SU-DHL-6 (cell line): ENCODE results near the gene ERBB2.

Experiments
- H2AFZ ChIP-seq: fragments of 200-600 bp; sonication (generic); 2 replicates; pipeline ENCODE4 v1.6.1; 2014; ENCODE audit warnings: low read depth, mild to moderate bottlenecking, moderate library complexity, mixed read lengths, antibody characterized with exemption, low read length; ENCODE audit not compliant: severe bottlenecking
- H3F3A ChIP-seq: fragments of 200-600 bp; shearing (Covaris generic); 2 replicates; pipeline ENCODE4 v1.6.0; 2016; ENCODE audit warnings: antibody characterized with exemption, mild to moderate bottlenecking; ENCODE audit not compliant: insufficient read depth
- H3K27ac ChIP-seq: fragments of 200-600 bp; sonication (generic); 2 replicates; pipeline ENCODE4 v1.5.1; 2016; ENCODE audit warnings: low read depth, mild to moderate bottlenecking, low read length, moderate library complexity, mixed read lengths
- H3K27me3 ChIP-seq: fragments of 200-600 bp; sonication (generic), shearing (Covaris generic); 2 replicates; pipeline ENCODE4 v1.6.0; 2014; ENCODE audit warnings: mild to moderate bottlenecking, low read length
- H3K36me3 ChIP-seq: fragments of 200-600 bp; sonication (generic); 2 replicates; pipeline ENCODE4 v1.6.1; 2014; ENCODE audit warnings: mild to moderate bottlenecking, low read length, mixed read lengths
- H3K4me2 ChIP-seq: fragments of 300-600, 200-600 bp; shearing (Covaris generic), sonication (generic); 2 replicates; pipeline ENCODE4 v1.6.0; 2014; ENCODE audit warnings: low read length, low read depth, mild to moderate bottlenecking; ENCODE audit not compliant: poor library complexity, severe bottlenecking
- H3K4me3 ChIP-seq: fragments of 200-600 bp; sonication (generic); 2 replicates; pipeline ENCODE4 v1.5.1; 2014; ENCODE audit warnings: antibody characterized with exemption, low read length, mild to moderate bottlenecking, mixed read lengths; ENCODE audit not compliant: insufficient read depth, poor library complexity, severe bottlenecking
- H3K79me2 ChIP-seq: fragments of 200-600 bp; sonication (generic); 2 replicates; pipeline ENCODE4 v1.6.1; 2014; ENCODE audit warnings: mild to moderate bottlenecking, low read length, moderate library complexity; ENCODE audit not compliant: insufficient read depth
- H3K9ac ChIP-seq: fragments of 200-600 bp; sonication (generic); 2 replicates; pipeline ENCODE4 v1.7.0; 2014; ENCODE audit warnings: mild to moderate bottlenecking, low read length
- H3K9me2 ChIP-seq: fragments of 200-600 bp; sonication (generic); replicated peaks from 2 replicates; pipeline ENCODE4 v1.6.1; 2014; ENCODE audit warnings: low read length; ENCODE audit not compliant: insufficient read depth
- H3K9me3 ChIP-seq: fragments of 200-600 bp; sonication (generic); 2 replicates; pipeline ENCODE4 v1.6.1; 2014; ENCODE audit warnings: low read length, mixed read lengths; ENCODE audit not compliant: insufficient read depth
- H4K20me1 ChIP-seq: fragments of 200-600 bp; sonication (generic); 2 replicates; pipeline ENCODE4 v1.6.1; 2014; ENCODE audit warnings: low read depth, mild to moderate bottlenecking, antibody characterized with exemption, low read length, moderate library complexity, mixed read lengths
- EZH2phosphoT487 ChIP-seq: fragments of 200-600 bp; sonication (generic), shearing (Covaris generic); conservative IDR thresholded peaks from 2 replicates; pipeline ENCODE4 v1.6.1; 2018; ENCODE audit warnings: mild to moderate bottlenecking, antibody characterized with exemption, low read length, moderate library complexity, mixed read lengths
- TF ChIP-seq, protein P1 (sequence below): fragments of 200-600 bp; sonication (generic); IDR thresholded peaks from one replicate; pipeline ENCODE4 v1.5.1; 2017; ENCODE audit warnings: antibody characterized with exemption, mild to moderate bottlenecking, low read length, moderate library complexity; ENCODE audit not compliant: insufficient read depth, poor library complexity, severe bottlenecking

ERBB2 gene

GRCh38 chr17:39669897-39670735 lies 29.7 kb upstream of the ERBB2 start:
- Histone ChIP-seq H3K4me2 (no peak overlapping the region), H2AFZ (no peak overlapping the region), H3K27me3 (no peaks in the 10 kb centered on the region), H3K9me3 (no peaks in the 10 kb centered on the region), H3K79me2 (no peaks in the 10 kb centered on the region), H3K27ac (no peak overlapping the region), H3K36me3 (no peaks in the 10 kb centered on the region), H3F3A (no peaks in the 10 kb centered on the region), H3K9ac (no peak overlapping the region), H3K9me2 (no peaks in the 10 kb centered on the region), H4K20me1 (no peaks in the 10 kb centered on the region), H3K4me3 (no peak overlapping the region)
- TF ChIP-seq, protein P1, sequence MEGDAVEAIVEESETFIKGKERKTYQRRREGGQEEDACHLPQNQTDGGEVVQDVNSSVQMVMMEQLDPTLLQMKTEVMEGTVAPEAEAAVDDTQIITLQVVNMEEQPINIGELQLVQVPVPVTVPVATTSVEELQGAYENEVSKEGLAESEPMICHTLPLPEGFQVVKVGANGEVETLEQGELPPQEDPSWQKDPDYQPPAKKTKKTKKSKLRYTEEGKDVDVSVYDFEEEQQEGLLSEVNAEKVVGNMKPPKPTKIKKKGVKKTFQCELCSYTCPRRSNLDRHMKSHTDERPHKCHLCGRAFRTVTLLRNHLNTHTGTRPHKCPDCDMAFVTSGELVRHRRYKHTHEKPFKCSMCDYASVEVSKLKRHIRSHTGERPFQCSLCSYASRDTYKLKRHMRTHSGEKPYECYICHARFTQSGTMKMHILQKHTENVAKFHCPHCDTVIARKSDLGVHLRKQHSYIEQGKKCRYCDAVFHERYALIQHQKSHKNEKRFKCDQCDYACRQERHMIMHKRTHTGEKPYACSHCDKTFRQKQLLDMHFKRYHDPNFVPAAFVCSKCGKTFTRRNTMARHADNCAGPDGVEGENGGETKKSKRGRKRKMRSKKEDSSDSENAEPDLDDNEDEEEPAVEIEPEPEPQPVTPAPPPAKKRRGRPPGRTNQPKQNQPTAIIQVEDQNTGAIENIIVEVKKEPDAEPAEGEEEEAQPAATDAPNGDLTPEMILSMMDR: no peak
- TF ChIP-seq EZH2phosphoT487: no peak

GRCh38 chr17:39670746-39671145 lies 29.1 kb upstream of the ERBB2 start:
- Histone ChIP-seq H4K20me1 (no peaks in the 10 kb centered on the region), H3K27ac (no peak overlapping the region), H3K9me3 (no peaks in the 10 kb centered on the region), H3K79me2 (no peaks in the 10 kb centered on the region), H2AFZ (no peak overlapping the region), H3K9ac (no peak overlapping the region), H3K4me2 (no peak overlapping the region), H3K36me3 (no peaks in the 10 kb centered on the region), H3F3A (no peaks in the 10 kb centered on the region), H3K4me3 (no peak overlapping the region), H3K27me3 (no peaks in the 10 kb centered on the region), H3K9me2 (no peaks in the 10 kb centered on the region)
- TF ChIP-seq, protein P1: no peak
- TF ChIP-seq EZH2phosphoT487: no peak

DNA sequence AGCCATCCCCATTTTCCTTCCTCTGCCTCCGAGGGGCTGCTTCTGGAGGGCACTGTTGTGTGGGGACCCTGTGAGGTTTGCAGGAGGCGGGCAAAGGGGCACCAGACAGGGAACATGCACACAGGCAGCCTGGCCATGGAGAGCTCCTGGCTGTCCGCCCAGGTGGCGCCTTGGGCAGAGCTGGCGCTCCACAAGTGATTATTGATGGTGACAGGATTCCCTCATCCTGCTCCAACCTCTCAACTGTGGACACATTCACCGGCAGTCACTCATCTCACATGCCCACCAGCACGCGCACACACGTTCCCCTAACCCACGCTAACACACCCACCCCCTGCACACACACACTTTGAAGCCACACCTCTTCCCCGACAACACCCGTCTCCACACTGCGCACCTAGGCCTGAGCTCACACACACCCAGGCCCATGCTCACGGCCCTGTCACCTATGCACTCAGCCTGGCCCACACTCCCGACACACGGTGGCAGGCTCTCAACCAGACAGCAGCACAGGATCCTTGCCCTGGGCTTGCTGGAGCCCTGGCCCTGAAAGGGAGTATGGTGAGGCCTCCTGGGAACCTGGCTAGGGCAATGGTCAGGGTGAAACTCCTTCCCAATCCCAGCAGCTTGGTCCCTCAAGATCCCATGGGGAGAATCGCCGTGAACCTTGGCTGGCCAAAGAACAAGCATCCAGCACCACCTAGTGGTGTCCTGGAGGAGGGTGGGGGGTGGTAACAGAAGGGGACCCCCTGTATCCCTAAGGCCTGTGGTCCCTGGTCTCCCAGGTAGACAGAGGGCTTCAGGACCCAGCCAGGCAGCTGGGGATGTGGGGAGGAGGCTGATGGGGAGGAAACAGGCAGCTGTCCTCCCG lies 28.0 kb upstream of the ERBB2 start:
- H4K20me1 ChIP-seq: no peaks in the 10 kb centered on the region
- H3K9me3 ChIP-seq: no peaks in the 10 kb centered on the region
- H3K27ac ChIP-seq: no peak overlapping the region
- no peaks in the 10 kb centered on the region for H3K9me2 ChIP-seq
- H3K79me2 ChIP-seq: no peaks in the 10 kb centered on the region
- TF ChIP-seq, protein P1: peak; percentile 69
- no peak for TF ChIP-seq EZH2phosphoT487
- H3F3A ChIP-seq: no peaks in the 10 kb centered on the region
- no peaks in the 10 kb centered on the region for H3K36me3 ChIP-seq
- no peak overlapping the region for H3K4me3 ChIP-seq
- no peak overlapping the region for H3K4me2 ChIP-seq
- H3K27me3 ChIP-seq: no peaks in the 10 kb centered on the region
- no peak overlapping the region for H2AFZ ChIP-seq
- no peak overlapping the region for H3K9ac ChIP-seq
